GM12891 (cell line): ENCODE results near the gene MAP1B.

Source experiments
- DNase-seq: peaks from one replicate; pipeline ENCODE4 v3.0.0; 2011; ENCODE audit warnings: low spot score; ENCODE audit not compliant: insufficient read length
- FAIRE-seq: peaks from 2 replicates; lab custom pipeline; 2011; peaks lifted over from hg19 to GRCh38; lab: Jason Lieb, UNC
- PAX5 ChIP-seq: IDR thresholded peaks from 2 replicates; pipeline ENCODE4 v1.6.1; 2011; ENCODE audit warnings: low read length, moderate library complexity, mild to moderate bottlenecking; ENCODE audit not compliant: insufficient read depth, severe bottlenecking
- POLR2A ChIP-seq: IDR thresholded peaks from 2 replicates; pipeline ENCODE4 v1.6.1; 2011; ENCODE audit warnings: low read depth, low read length, control low read depth
- POLR2AphosphoS5 ChIP-seq: IDR thresholded peaks from 2 replicates; pipeline ENCODE4 v1.6.1; 2011; ENCODE audit warnings: low read depth, low read length, control low read depth
- POU2F2 ChIP-seq: IDR thresholded peaks from 2 replicates; pipeline ENCODE4 v1.6.1; 2011; ENCODE audit warnings: low read depth, mild to moderate bottlenecking, control low read depth, low read length, moderate library complexity
- SPI1 ChIP-seq: IDR thresholded peaks from 2 replicates; pipeline ENCODE4 v1.6.1; 2011; ENCODE audit warnings: low read depth, low read length, control low read depth
- TAF1 ChIP-seq: IDR thresholded peaks from 2 replicates; pipeline ENCODE4 v1.6.1; 2011; ENCODE audit warnings: low read depth, low read length, control low read depth

The MAP1B gene

DNA sequence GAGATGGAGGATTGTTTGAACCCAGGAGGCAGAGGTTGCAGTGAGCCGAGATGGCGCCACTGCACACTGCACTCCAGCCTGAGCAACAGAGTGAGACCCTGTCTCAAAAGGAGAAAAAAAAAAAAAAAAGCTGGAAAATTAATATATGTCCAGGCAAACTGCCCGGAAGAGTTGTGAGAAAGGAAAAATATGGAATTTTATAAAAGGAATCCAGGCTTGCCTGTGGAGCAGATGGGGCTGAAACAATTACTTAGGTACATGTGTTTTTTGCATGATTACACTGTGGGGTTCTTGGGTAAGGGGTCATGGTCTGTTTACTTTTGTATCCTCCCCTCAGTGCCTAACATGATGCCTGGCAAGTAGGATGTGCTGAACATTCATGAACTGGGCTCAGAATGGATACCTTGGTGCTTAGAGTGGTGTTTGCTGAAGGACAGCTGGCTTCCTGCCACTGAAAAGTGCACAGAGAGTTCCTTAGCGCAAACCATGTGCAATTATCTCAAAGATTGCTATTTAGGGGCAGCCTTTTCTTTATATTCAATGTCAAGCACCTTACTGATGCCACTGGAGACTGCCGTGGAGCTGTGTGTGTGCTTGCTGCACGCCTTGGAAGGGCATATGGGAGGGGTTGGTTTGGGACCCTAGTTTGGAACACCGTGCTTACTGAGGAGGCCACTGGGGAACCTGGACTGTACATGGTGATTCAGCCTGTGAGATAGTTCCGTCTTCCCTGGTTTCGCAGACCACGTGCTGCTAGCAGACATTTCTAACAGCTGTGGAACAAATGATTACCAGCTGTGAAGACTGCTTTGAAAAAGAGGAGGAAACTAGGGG, 78.4 kb downstream of the MAP1B start:
- DNase-seq, result no peak
- no peak for FAIRE-seq
- TF ChIP-seq SPI1 (no peak), POLR2AphosphoS5 (no peak), POLR2A (no peak), PAX5 (no peak), TAF1 (no peak), POU2F2 (no peak)

DNA sequence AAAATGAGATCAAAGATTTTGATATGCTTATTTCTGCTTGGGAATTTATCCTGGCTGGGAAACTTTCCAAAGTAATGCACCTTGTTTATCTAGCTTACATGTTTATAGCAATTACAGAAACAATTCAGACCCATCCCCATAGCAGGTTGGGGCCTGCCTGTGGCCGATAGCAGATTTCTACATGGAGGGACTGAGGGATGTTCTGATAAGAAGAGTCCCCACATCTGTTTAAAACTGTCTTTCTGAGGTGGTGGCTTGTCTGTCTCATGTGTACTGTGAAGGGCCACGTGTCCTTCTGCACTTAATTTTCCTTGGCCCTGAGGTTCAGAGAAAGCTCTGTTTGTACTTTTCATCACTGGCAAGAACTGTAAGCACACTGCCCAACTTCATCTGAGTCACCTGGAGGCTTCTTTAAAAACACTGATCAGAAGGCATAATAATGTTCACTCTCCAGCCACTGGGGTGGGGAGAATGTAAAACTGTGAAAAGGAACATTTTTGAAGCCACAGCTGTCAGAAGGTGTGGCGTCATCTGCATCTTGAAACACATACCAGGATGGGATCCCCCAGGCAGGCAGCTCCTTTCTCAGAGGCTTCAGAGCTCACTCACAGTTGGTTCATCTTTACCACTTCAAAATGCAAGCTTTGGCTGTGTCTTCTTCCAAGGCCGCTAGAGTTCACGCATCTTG, 80.3 kb downstream of the MAP1B start:
- DNase-seq (no peak), FAIRE-seq (no peak)
- no peak for TF ChIP-seq POU2F2
- no peak for TF ChIP-seq POLR2A
- no peak for TF ChIP-seq SPI1
- no peak for TF ChIP-seq TAF1
- no peak for TF ChIP-seq PAX5
- no peak for TF ChIP-seq POLR2AphosphoS5

DNA sequence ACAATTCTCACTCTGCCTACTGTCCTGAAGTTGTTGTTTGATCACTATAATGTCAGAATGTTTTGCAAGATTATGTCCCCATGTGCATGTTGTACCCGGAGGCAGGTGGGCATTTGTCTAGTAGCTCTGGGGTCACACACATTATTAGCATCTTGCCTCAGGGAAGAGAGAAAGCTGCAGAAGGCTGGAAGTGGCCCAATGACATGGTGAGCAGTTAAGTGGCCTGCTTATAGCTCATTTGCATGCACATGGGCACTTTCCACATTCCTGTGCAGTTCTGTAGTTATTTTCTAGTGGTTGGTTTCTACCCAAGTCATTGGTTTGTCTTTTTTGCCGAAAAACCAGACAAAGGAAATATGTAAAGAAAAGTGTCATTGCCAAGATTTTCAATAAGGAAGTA, 80.9 kb downstream of the MAP1B start:
- FAIRE-seq, result no peak
- TF ChIP-seq SPI1, result no peak
- TF ChIP-seq PAX5, result no peak
- TF ChIP-seq TAF1, result no peak
- TF ChIP-seq POLR2A, result no peak
- TF ChIP-seq POU2F2, result no peak
- DNase-seq, result no peak

DNA sequence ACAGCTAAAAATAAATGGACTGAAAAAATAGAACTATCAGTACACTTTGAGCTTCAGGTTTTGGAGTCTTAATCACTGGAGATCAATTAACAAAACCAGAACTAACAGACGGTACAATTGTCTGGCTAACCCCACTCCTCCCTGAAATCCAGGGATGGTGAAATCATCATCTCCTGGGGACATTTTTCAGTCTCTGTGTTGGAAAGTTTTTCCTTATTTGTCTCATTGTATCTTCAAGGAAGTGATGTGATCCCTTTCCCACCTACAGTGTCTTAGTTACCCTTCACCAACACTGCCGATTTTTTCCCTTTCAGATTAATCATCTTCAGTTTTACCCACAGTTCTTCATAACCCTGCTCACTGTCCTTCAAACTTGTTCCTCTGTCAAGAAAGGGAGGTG, 81.9 kb downstream of the MAP1B start:
- FAIRE-seq, result no peak
- TF ChIP-seq PAX5 (no peak), POU2F2 (no peak), SPI1 (no peak), TAF1 (no peak)
- no peak for DNase-seq

DNA sequence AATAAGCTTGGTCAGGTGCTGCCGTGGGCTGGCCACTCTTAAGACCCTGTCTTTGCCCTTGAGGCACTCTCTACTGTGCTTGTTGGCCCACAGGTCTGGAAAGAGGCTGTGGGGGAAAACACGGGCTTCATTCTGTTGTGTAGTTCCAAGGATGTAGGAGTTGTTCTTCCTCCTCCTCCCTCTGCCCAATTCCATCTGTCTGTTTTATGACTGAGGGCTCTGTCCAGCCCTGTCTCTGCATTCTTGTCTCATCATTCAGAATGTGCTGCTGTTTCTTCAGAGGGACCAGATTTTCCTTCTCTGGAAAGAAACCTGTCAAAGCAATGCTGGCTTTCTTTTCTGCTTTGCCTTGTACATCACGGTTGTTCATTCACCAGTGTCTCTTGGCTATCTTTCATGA, 84.1 kb downstream of the MAP1B start:
- no peak for DNase-seq
- FAIRE-seq, result no peak

DNA sequence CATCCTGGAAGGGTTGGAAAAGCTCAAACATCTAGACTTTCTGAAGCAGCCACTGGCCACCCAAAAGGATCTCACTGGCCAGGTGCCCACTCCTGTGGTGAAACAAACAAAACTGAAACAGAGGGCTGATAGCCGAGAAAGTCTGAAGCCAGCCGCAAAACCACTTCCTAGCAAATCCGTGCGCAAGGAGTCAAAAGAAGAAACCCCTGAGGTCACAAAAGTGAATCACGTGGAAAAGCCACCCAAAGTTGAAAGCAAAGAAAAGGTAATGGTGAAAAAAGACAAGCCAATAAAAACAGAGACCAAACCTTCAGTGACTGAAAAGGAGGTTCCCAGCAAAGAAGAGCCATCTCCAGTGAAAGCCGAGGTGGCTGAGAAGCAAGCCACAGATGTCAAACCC, 87.6 kb downstream of the MAP1B start:
- DNase-seq (no peak), FAIRE-seq (no peak)
- TF ChIP-seq TAF1 (no peak), POU2F2 (peak; percentile 13; the same call in 1 of the 2 replicates), POLR2A (no peak), POLR2AphosphoS5 (no peak), SPI1 (0 out of 2 replicates have a peak, but pooled peaks have one; percentile 9), PAX5 (no peak)

More for the DNA sequence above, 84.1 kb downstream of the MAP1B start:
- TF ChIP-seq POLR2A (no peak), TAF1 (no peak), SPI1 (no peak), PAX5 (no peak), POU2F2 (no peak), POLR2AphosphoS5 (no peak)

DNA sequence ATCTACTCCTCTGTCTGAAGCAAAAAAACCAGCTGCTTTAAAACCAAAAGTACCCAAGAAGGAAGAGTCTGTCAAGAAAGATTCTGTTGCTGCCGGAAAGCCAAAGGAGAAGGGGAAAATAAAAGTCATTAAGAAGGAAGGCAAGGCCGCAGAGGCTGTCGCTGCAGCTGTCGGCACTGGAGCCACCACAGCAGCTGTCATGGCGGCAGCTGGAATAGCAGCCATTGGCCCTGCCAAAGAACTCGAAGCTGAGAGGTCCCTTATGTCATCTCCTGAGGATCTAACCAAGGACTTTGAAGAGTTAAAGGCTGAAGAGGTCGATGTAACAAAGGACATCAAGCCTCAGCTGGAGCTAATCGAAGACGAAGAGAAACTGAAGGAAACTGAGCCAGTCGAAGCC, 88.3 kb downstream of the MAP1B start:
- TF ChIP-seq SPI1 (no peak), PAX5 (no peak), POLR2AphosphoS5 (no peak), TAF1 (no peak), POLR2A (no peak), POU2F2 (no peak)
- FAIRE-seq (no peak), DNase-seq (no peak)

DNA sequence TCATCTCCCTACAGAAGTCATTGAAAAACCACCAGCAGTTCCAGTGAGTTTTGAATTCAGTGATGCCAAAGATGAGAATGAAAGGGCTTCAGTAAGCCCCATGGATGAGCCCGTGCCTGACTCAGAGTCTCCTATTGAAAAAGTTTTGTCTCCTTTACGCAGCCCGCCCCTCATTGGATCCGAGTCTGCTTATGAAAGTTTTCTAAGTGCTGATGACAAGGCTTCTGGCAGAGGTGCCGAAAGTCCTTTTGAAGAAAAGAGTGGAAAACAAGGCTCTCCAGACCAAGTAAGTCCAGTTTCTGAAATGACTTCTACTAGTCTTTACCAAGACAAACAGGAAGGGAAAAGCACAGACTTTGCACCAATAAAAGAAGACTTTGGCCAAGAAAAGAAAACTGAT, 90.1 kb downstream of the MAP1B start:
- FAIRE-seq, result no peak
- no peak for TF ChIP-seq PAX5
- TF ChIP-seq TAF1, result no peak
- no peak for TF ChIP-seq POU2F2
- no peak for TF ChIP-seq POLR2A
- no peak for TF ChIP-seq SPI1
- no peak for TF ChIP-seq POLR2AphosphoS5
- no peak for DNase-seq

DNA sequence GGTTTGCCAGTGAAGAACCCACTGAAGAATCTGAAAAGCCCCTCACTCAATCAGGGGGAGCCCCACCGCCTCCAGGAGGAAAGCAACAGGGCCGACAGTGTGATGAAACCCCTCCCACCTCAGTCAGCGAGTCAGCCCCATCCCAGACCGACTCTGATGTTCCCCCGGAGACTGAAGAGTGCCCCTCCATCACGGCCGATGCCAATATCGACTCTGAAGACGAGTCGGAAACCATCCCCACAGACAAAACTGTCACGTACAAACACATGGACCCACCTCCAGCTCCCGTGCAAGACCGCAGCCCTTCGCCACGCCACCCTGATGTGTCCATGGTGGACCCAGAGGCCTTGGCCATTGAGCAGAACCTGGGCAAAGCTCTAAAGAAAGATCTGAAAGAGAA, 92.4 kb downstream of the MAP1B start:
- no peak for FAIRE-seq
- DNase-seq, result no peak
- TF ChIP-seq POU2F2, result no peak
- TF ChIP-seq TAF1, result no peak
- TF ChIP-seq PAX5, result no peak
- TF ChIP-seq SPI1, result no peak
- no peak for TF ChIP-seq POLR2AphosphoS5
- TF ChIP-seq POLR2A, result no peak
